GM18861 (cell line): ENCODE data around the gene RASGRP4.
"Not testable (repeated sequence)": the region's sequence is repeated elsewhere in the genome, so short reads cannot be mapped to it uniquely, and the experiment has no call there.

Experiments used
- ATAC-seq: cut with Tn5 transposase; IDR thresholded peaks from one replicate; pipeline ENCODE4 v1.9.1; 2021; ENCODE audit not compliant: unreplicated experiment

Gene RASGRP4

GRCh38 chr19:38425810-38426466 is at the start of gene RASGRP4:
RASGRP4 (minus strand) TSS chr19:38426219; CDS start chr19:38426091, 128 bp downstream.
- ATAC-seq: no peak

GRCh38 chr19:38475176-38475575 is 49.2 kb upstream of the RASGRP4 start:
- no peak for ATAC-seq

GRCh38 chr19:38473201-38473600 is 47.2 kb upstream of the RASGRP4 start:
- no peak for ATAC-seq

- ATAC-seq: not testable (repeated sequence)
Measured at GRCh38 chr19:38472725-38473124, 46.7 kb upstream of the RASGRP4 start.

- ATAC-seq: no peak
Measured at GRCh38 chr19:38470788-38471480, 44.9 kb upstream of the RASGRP4 start.

- ATAC-seq: no peak
Measured at GRCh38 chr19:38469151-38469550, 43.1 kb upstream of the RASGRP4 start.

- no peak for ATAC-seq
Measured at GRCh38 chr19:38467541-38468525, 41.8 kb upstream of the RASGRP4 start.

GRCh38 chr19:38466050-38466449 is 40.0 kb upstream of the RASGRP4 start:
- ATAC-seq: no peak

- ATAC-seq: no peak
Measured at GRCh38 chr19:38464421-38465082, 38.5 kb upstream of the RASGRP4 start.

GRCh38 chr19:38463365-38463764 is 37.3 kb upstream of the RASGRP4 start:
- ATAC-seq: no peak

- no peak for ATAC-seq
Measured at GRCh38 chr19:38458991-38459390, 33.0 kb upstream of the RASGRP4 start.

GRCh38 chr19:38457690-38458405 is 31.8 kb upstream of the RASGRP4 start:
- ATAC-seq: no peak

GRCh38 chr19:38457202-38457601 is 31.2 kb upstream of the RASGRP4 start:
- no peak for ATAC-seq

GRCh38 chr19:38455031-38455430 is 29.0 kb upstream of the RASGRP4 start:
- ATAC-seq: no peak

GRCh38 chr19:38453596-38453995 is 27.6 kb upstream of the RASGRP4 start:
- ATAC-seq: no peak

GRCh38 chr19:38452430-38453366 is 26.7 kb upstream of the RASGRP4 start:
- no peak for ATAC-seq

- ATAC-seq: no peak
Measured at GRCh38 chr19:38451629-38452028, 25.6 kb upstream of the RASGRP4 start.

GRCh38 chr19:38451036-38451435 is 25.0 kb upstream of the RASGRP4 start:
- ATAC-seq: no peak

GRCh38 chr19:38449518-38449917 is 23.5 kb upstream of the RASGRP4 start:
- no peak for ATAC-seq
